ENCODE measurements around the gene ABL2. TPM values are rescaled to one million over a fixed set of nuclear protein-coding genes. Genes with fewer than 3 reads are reported as not detected.

Gene ABL2
- total RNA-seq, 1 experiment from 2014 or later = 38.3 TPM

DNA sequence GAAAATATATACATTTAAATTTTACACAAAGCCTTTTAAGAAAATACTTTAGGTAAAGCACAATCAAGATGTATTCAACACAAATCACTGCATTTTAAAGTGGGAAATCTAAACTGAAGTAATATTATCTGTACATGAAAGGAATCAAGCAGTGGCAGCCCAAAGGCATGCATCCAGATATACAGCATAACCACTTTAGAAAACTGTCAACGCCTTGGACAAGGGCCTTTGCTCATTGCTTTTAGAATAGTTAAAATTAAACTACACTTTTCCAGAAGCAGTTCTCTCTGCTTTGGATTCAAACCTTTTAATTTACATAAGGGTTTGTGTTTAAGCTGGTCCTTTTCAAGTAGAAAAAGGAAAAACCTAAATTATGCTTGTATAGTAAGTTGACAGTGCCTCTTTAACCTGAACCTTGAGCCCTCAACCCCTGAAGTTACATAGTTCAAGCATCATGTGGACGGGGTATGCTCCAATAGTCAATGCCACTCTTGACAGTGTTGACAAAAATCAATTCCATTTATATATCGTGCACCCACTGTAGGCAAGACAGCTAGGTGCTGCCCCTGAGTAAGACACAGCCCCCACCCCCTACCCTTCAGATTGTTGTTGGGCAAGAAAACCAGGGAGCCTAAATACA, 124.7 kb downstream of the ABL2 start:
- no TSS peak for BruUV-seq (replicated peaks)
- CTCF ChIA-PET = interaction anchor here (0.6 to 0.9 kb wide), 2 partner anchors 17 to 221 kb away, joined by 4 to 8 read pairs; no protein-coding TSS in a partner anchor
- peaks cover 10% of the 10 kb centered on the region; the same call in 1 of the 2 replicates for H3K36me3 ChIP-seq (ENCODE audit: control insufficient read depth, insufficient read depth, low read length)

DNA sequence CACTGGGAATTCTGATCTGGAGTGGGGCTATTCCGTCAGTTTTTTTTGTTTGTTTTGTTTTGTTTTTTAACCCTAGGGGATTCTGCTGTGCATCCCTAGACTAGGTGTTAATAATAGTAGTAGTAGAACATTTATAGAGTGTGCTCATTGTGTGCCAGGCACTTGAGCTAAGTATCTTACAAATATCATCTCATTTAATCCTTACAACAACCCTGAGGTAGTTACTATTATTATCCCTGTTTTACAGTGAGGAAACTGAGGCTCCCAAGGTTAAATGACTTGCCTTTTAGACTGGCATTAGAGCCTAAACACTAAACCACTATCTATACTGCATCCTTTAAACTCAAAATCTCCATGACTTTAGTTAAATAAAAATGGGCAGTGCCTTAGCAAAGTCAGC, 125.5 kb downstream of the ABL2 start:
- no peaks in the 10 kb centered on the region for H3K4me1 ChIP-seq (ENCODE audit: control insufficient read depth, insufficient read depth, low read length)
- H3K27ac ChIP-seq (ENCODE audit: low read length) = no peak overlapping the region
- intact Hi-C loops (cut with micrococcal nuclease; ENCODE audit: unreplicated experiment) (no loop called here), in situ Hi-C loops (cut with HindIII; ENCODE audit: low pct_unique_long_range_greater_than_20kb, low sequenced_read_pairs) (no loop called here)
- DNase-seq (ENCODE audit: low read depth, low spot score) (no peak), ATAC-seq (no peak)
- TF ChIP-seq REST (IDR thresholded peaks at IDR 0.05; ENCODE audit: insufficient read depth in 1 of 2, low read depth in 2 of 2, low read length in 1 of 2) = no peak
- TF ChIP-seq TCF7L2 (IDR thresholded peaks at IDR 0.05; ENCODE audit: low read depth, low read length) = no peak
- no peak for TF ChIP-seq POLR2AphosphoS5 (IDR thresholded peaks at IDR 0.05; ENCODE audit: low read depth, low read length)
- TF ChIP-seq SIN3A (IDR thresholded peaks at IDR 0.05; ENCODE audit: borderline replicate concordance, insufficient read depth, low read depth, low read length) = no peak
- TF ChIP-seq, protein P1, sequence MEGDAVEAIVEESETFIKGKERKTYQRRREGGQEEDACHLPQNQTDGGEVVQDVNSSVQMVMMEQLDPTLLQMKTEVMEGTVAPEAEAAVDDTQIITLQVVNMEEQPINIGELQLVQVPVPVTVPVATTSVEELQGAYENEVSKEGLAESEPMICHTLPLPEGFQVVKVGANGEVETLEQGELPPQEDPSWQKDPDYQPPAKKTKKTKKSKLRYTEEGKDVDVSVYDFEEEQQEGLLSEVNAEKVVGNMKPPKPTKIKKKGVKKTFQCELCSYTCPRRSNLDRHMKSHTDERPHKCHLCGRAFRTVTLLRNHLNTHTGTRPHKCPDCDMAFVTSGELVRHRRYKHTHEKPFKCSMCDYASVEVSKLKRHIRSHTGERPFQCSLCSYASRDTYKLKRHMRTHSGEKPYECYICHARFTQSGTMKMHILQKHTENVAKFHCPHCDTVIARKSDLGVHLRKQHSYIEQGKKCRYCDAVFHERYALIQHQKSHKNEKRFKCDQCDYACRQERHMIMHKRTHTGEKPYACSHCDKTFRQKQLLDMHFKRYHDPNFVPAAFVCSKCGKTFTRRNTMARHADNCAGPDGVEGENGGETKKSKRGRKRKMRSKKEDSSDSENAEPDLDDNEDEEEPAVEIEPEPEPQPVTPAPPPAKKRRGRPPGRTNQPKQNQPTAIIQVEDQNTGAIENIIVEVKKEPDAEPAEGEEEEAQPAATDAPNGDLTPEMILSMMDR (IDR thresholded peaks at IDR 0.05) = no peak
- peaks cover 5% of the 10 kb centered on the region; the same call in 1 of the 2 replicates for H3K36me3 ChIP-seq (ENCODE audit: control insufficient read depth, insufficient read depth, low read length)
- no TSS peak for BruUV-seq (replicated peaks)
- no peaks in the 10 kb centered on the region for H3K9me3 ChIP-seq (ENCODE audit: control insufficient read depth, insufficient read depth, low read depth, low read length)
- H3K27me3 ChIP-seq (ENCODE audit: control insufficient read depth, insufficient read depth, low read length) = no peaks in the 10 kb centered on the region
- CTCF ChIA-PET = no interaction called here
- H3K4me3 ChIP-seq (ENCODE audit: low read depth in 2 of 2, low read length in 2 of 2) = no peak overlapping the region
- POLR2A ChIA-PET = no interaction called here

More for the DNA sequence above, 124.7 kb downstream of the ABL2 start:
- H3K27ac ChIP-seq (ENCODE audit: low read length) = no peak overlapping the region
- intact Hi-C loops (cut with micrococcal nuclease; ENCODE audit: unreplicated experiment) (no loop called here), in situ Hi-C loops (cut with HindIII; ENCODE audit: low pct_unique_long_range_greater_than_20kb, low sequenced_read_pairs) (no loop called here)
- no peak overlapping the region for H3K4me3 ChIP-seq (ENCODE audit: low read depth in 2 of 2, low read length in 2 of 2)
- TF ChIP-seq TCF7L2 (IDR thresholded peaks at IDR 0.05; ENCODE audit: low read depth, low read length) (no peak), REST (IDR thresholded peaks at IDR 0.05; ENCODE audit: insufficient read depth in 1 of 2, low read depth in 2 of 2, low read length in 1 of 2) (no peak), POLR2AphosphoS5 (IDR thresholded peaks at IDR 0.05; ENCODE audit: low read depth, low read length) (no peak), SIN3A (IDR thresholded peaks at IDR 0.05; ENCODE audit: borderline replicate concordance, insufficient read depth, low read depth, low read length) (no peak)
- TF ChIP-seq, protein P1 (IDR thresholded peaks at IDR 0.05) = no peak
- no peaks in the 10 kb centered on the region for H3K4me1 ChIP-seq (ENCODE audit: control insufficient read depth, insufficient read depth, low read length)
- ATAC-seq (no peak), DNase-seq (ENCODE audit: low read depth, low spot score) (no peak)
- H3K27me3 ChIP-seq (ENCODE audit: control insufficient read depth, insufficient read depth, low read length) = no peaks in the 10 kb centered on the region
- POLR2A ChIA-PET = no interaction called here
- no peaks in the 10 kb centered on the region for H3K9me3 ChIP-seq (ENCODE audit: control insufficient read depth, insufficient read depth, low read depth, low read length)

Data from Panc1 (cell line).